Activated CD4-positive, alpha-beta T cell treated with anti-CD3 and anti-CD28 coated beads for 36 hours (primary cell): ENCODE results near the gene OR4D1. TPM values are rescaled to one million over a fixed set of nuclear protein-coding genes. Genes with fewer than 3 reads are reported as not detected.

Source experiments
- ATAC-seq: fragments of 200-7000 bp; cut with Tn5 transposase; one replicate; pipeline ENCODE4 v1.10.0; 2021; ENCODE audit warnings: mild to moderate bottlenecking, moderate library complexity
- CTCF ChIA-PET: fragments of 350-600 bp; sonication (Branson Sonifier 250); formaldehyde crosslinking; loops from one replicate; lab custom pipeline; 2021; ENCODE audit warnings: antibody characterized with exemption; lab: Charles Lee
- POLR2A ChIA-PET: fragments of 350-600 bp; sonication (Branson Sonifier 250); formaldehyde crosslinking; loops from one replicate; lab custom pipeline; 2021; ENCODE audit warnings: antibody characterized with exemption, inconsistent platforms; lab: Charles Lee
- DNase-seq: peaks from one replicate; pipeline ENCODE4 v3.0.0-alpha.2; 2020
- H3K27ac Mint-ChIP-seq: one replicate; pipeline ENCODE4 v1.8.0; 2021; ENCODE audit warnings: mixed read lengths
- H3K27me3 Mint-ChIP-seq: one replicate; pipeline ENCODE4 v1.8.0; 2021; ENCODE audit warnings: mixed read lengths
- H3K36me3 Mint-ChIP-seq: one replicate; pipeline ENCODE4 v1.8.0; 2021; ENCODE audit warnings: low read depth, mixed read lengths
- H3K4me1 Mint-ChIP-seq: one replicate; pipeline ENCODE4 v1.8.0; 2021; ENCODE audit warnings: mixed read lengths
- H3K4me3 Mint-ChIP-seq: one replicate; pipeline ENCODE4 v1.8.0; 2021; ENCODE audit warnings: mild to moderate bottlenecking, moderate library complexity, mixed read lengths
- H3K9me3 Mint-ChIP-seq: one replicate; pipeline ENCODE4 v1.8.0; 2021; ENCODE audit warnings: low read depth, mixed read lengths
- intact Hi-C, 2 experiments: fragments of 100-400 bp; cut with DNase I in 1 of 2; cut with micrococcal nuclease in 1 of 2; formaldehyde crosslinking; loops; one replicate each; pipeline versions ENCODE4 v1.14.2 to v1.15.1; 2022 to 2024; cut with DNase I, micrococcal nuclease
- total RNA-seq, 2 experiments: library from RNA; stranded (reverse); gene quantifications; one replicate each; pipeline ENCODE4 v1.2.3, GENCODE V29; 2021

OR4D1 gene
- total RNA-seq, 2 experiments from 2014 or later: 0.16 to 0.27 TPM

- POLR2A ChIA-PET: no interaction called here
- Mint-ChIP-seq H3K36me3 (no peaks in the 10 kb centered on the region), H3K27ac (peak overlapping the region; percentile 73), H3K4me1 (peaks cover 53% of the 10 kb centered on the region), H3K27me3 (no peaks in the 10 kb centered on the region), H3K9me3 (no peaks in the 10 kb centered on the region), H3K4me3 (no peak overlapping the region)
- peak; percentile 45 for ATAC-seq
- CTCF ChIA-PET: interaction anchor here (0.8 to 2.6 kb wide), 5 partner anchors 17 to 39 kb away, joined by 3 to 10 read pairs (median 6); no protein-coding TSS in a partner anchor
- DNase-seq: peak; percentile 43
- intact Hi-C loops: loop anchor here in 1 of 2 experiments (10.0 kb wide), 1 partner anchor 708 kb away; no protein-coding TSS in a partner anchor
These were observed 4.9 kb downstream of the OR4D1 start for GRCh38 chr17:58153046-58153445.

GRCh38 chr17:58153671-58154070 lies 5.5 kb downstream of the OR4D1 start:
- no peaks in the 10 kb centered on the region for H3K36me3 Mint-ChIP-seq
- POLR2A ChIA-PET: no interaction called here
- no peaks in the 10 kb centered on the region for H3K9me3 Mint-ChIP-seq
- peak overlapping the region; percentile 73 for H3K27ac Mint-ChIP-seq
- H3K4me3 Mint-ChIP-seq: no peak overlapping the region
- H3K4me1 Mint-ChIP-seq: peaks cover 53% of the 10 kb centered on the region
- DNase-seq (no peak), ATAC-seq (no peak)
- no peaks in the 10 kb centered on the region for H3K27me3 Mint-ChIP-seq
- CTCF ChIA-PET: interaction anchor here (0.8 to 2.6 kb wide), 6 partner anchors 17 to 46 kb away, joined by 3 to 10 read pairs (median 4); no protein-coding TSS in a partner anchor
- intact Hi-C loops: loop anchor here in 1 of 2 experiments (10.0 kb wide), 1 partner anchor 709 kb away; no protein-coding TSS in a partner anchor

GRCh38 chr17:58156839-58157803 lies 8.9 kb downstream of the OR4D1 start:
- ATAC-seq (peak; percentile 90), DNase-seq (peak; percentile 78)
- ChIA-PET CTCF (interaction anchor here (0.6 to 1.3 kb wide), 9 partner anchors 11 to 771 kb away, joined by 3 to 7 read pairs (median 3); no protein-coding TSS in a partner anchor), POLR2A (interaction anchor here (0.7 kb wide), 1 partner anchor 61 kb away, joined by 7 read pairs; no protein-coding TSS in a partner anchor)
- Mint-ChIP-seq H3K27ac (peak overlapping the region; percentile 84), H3K36me3 (no peaks in the 10 kb centered on the region), H3K4me1 (peaks cover 47% of the 10 kb centered on the region), H3K9me3 (no peaks in the 10 kb centered on the region), H3K4me3 (peak overlapping the region; percentile 83), H3K27me3 (no peaks in the 10 kb centered on the region)
- intact Hi-C loops: loop anchor here in 1 of 2 experiments (1.0 to 10.0 kb wide), 4 partner anchors 62 to 712 kb away; partner anchors contain the start of genes MKS1, MRPS23 and SRSF1

- H3K4me3 Mint-ChIP-seq: no peak overlapping the region
- CTCF ChIA-PET: no interaction called here
These were observed 10.0 kb downstream of the OR4D1 start for GRCh38 chr17:58158181-58158580.

GRCh38 chr17:58161566-58161965 lies 13.4 kb downstream of the OR4D1 start:
- no peak overlapping the region for H3K27ac Mint-ChIP-seq
- ATAC-seq (no peak), DNase-seq (no peak)
- intact Hi-C loops: no loop called here
- ChIA-PET CTCF (interaction anchor here (4.5 kb wide), 1 partner anchor 11 kb away, joined by 14 read pairs; no protein-coding TSS in a partner anchor), POLR2A (no interaction called here)
- H3K36me3 Mint-ChIP-seq: no peaks in the 10 kb centered on the region
- no peaks in the 10 kb centered on the region for H3K9me3 Mint-ChIP-seq
- no peaks in the 10 kb centered on the region for H3K27me3 Mint-ChIP-seq
- H3K4me1 Mint-ChIP-seq: peaks cover 14% of the 10 kb centered on the region
- no peak overlapping the region for H3K4me3 Mint-ChIP-seq

More at GRCh38 chr17:58158181-58158580, 10.0 kb downstream of the OR4D1 start:
- H3K36me3 Mint-ChIP-seq: no peaks in the 10 kb centered on the region
- POLR2A ChIA-PET: no interaction called here
- no peak overlapping the region for H3K27ac Mint-ChIP-seq
- no peak for ATAC-seq
- intact Hi-C loops: loop anchor here in 1 of 2 experiments (5.0 to 10.0 kb wide), 2 partner anchors 151 to 713 kb away; partner anchors contain the start of gene SRSF1
- no peak for DNase-seq
- H3K4me1 Mint-ChIP-seq: peaks cover 37% of the 10 kb centered on the region
- no peaks in the 10 kb centered on the region for H3K27me3 Mint-ChIP-seq
- no peaks in the 10 kb centered on the region for H3K9me3 Mint-ChIP-seq

GRCh38 chr17:58165981-58166380 lies 17.8 kb downstream of the OR4D1 start:
- H3K36me3 Mint-ChIP-seq: no peaks in the 10 kb centered on the region
- H3K4me1 Mint-ChIP-seq: peaks cover 32% of the 10 kb centered on the region
- DNase-seq (no peak), ATAC-seq (no peak)
- no peaks in the 10 kb centered on the region for H3K27me3 Mint-ChIP-seq
- no peaks in the 10 kb centered on the region for H3K9me3 Mint-ChIP-seq
- intact Hi-C loops: no loop called here
- H3K4me3 Mint-ChIP-seq: no peak overlapping the region
- H3K27ac Mint-ChIP-seq: no peak overlapping the region
- POLR2A ChIA-PET: no interaction called here
- CTCF ChIA-PET: interaction anchor here (0.6 to 1.6 kb wide), 4 partner anchors 34 to 922 kb away, joined by 3 to 6 read pairs (median 4); no protein-coding TSS in a partner anchor

- POLR2A ChIA-PET: no interaction called here
- H3K27me3 Mint-ChIP-seq: no peaks in the 10 kb centered on the region
- no peaks in the 10 kb centered on the region for H3K36me3 Mint-ChIP-seq
- no peak within 1 kb of the TSS for H3K4me3 Mint-ChIP-seq
- peaks cover 38% of the 10 kb centered on the region for H3K4me1 Mint-ChIP-seq
- DNase-seq (no peak), ATAC-seq (no peak)
- H3K27ac Mint-ChIP-seq: no peak within 1 kb of the TSS
- no peaks in the 10 kb centered on the region for H3K9me3 Mint-ChIP-seq
- CTCF ChIA-PET: no interaction called here
- intact Hi-C loops: no loop called here
These were observed 18.5 kb downstream of the OR4D1 start, which contains the start of gene OR4D2 for GRCh38 chr17:58166682-58167081. Gene OR4D2 (plus strand): TSS chr17:58166982. CDS start chr17:58169656, 2,674 bp downstream.

GRCh38 chr17:58170622-58171021 lies 22.4 kb downstream of the OR4D1 start:
- H3K4me3 Mint-ChIP-seq: no peak overlapping the region
- peak overlapping the region; percentile 78 for H3K27ac Mint-ChIP-seq
- ChIA-PET CTCF (interaction anchor here (0.7 to 2.5 kb wide), 7 partner anchors 10 to 179 kb away, joined by 3 to 10 read pairs (median 5); partner anchors contain the start of gene MKS1), POLR2A (interaction anchor here (0.7 kb wide), 1 partner anchor 163 kb away, joined by 3 read pairs; no protein-coding TSS in a partner anchor)
- no peaks in the 10 kb centered on the region for H3K9me3 Mint-ChIP-seq
- no peak for ATAC-seq
- intact Hi-C loops: no loop called here
- H3K27me3 Mint-ChIP-seq: no peaks in the 10 kb centered on the region
- no peak for DNase-seq
- peaks cover 44% of the 10 kb centered on the region for H3K4me1 Mint-ChIP-seq
- H3K36me3 Mint-ChIP-seq: no peaks in the 10 kb centered on the region

GRCh38 chr17:58172369-58173071 lies 24.3 kb downstream of the OR4D1 start:
- DNase-seq (peak; percentile 56), ATAC-seq (peak; percentile 96)
- H3K27me3 Mint-ChIP-seq: no peaks in the 10 kb centered on the region
- ChIA-PET POLR2A (no interaction called here), CTCF (interaction anchor here (0.7 to 2.6 kb wide), 27 partner anchors 10 to 389 kb away, joined by 3 to 19 read pairs (median 4); partner anchors contain the start of gene SRSF1)
- H3K4me3 Mint-ChIP-seq: no peak overlapping the region
- H3K9me3 Mint-ChIP-seq: no peaks in the 10 kb centered on the region
- intact Hi-C loops: loop anchor here (1.0 to 2.0 kb wide), 4 partner anchors 50 to 314 kb away; partner anchors contain the start of gene SRSF1 (in 1 of the 2)
- H3K27ac Mint-ChIP-seq: peak overlapping the region; percentile 38
- no peaks in the 10 kb centered on the region for H3K36me3 Mint-ChIP-seq
- H3K4me1 Mint-ChIP-seq: peaks cover 40% of the 10 kb centered on the region

- Mint-ChIP-seq H3K36me3 (no peaks in the 10 kb centered on the region), H3K9me3 (no peaks in the 10 kb centered on the region), H3K4me1 (peaks cover 26% of the 10 kb centered on the region), H3K27me3 (no peaks in the 10 kb centered on the region), H3K27ac (no peak overlapping the region), H3K4me3 (no peak overlapping the region)
- ChIA-PET POLR2A (no interaction called here), CTCF (interaction anchor here (0.6 kb wide), 2 partner anchors 74 to 381 kb away, joined by 3 to 4 read pairs; no protein-coding TSS in a partner anchor)
- no peak for ATAC-seq
- DNase-seq: no peak
- intact Hi-C loops: no loop called here
These were observed 26.7 kb downstream of the OR4D1 start for GRCh38 chr17:58174871-58175270.
